Astrocyte of the cerebellum (primary cell): ENCODE measurements around the gene HS3ST2.

ENCODE experiments used
- DNase-seq: peaks from one replicate; pipeline ENCODE4 v3.0.0-alpha.2; 2011; ENCODE audit warnings: low read depth
- H3K4me3 ChIP-seq: 2 replicates; pipeline ENCODE4 v1.5.1; 2011; ENCODE audit warnings: mild to moderate bottlenecking, low read depth, low read length, moderate library complexity
- CTCF ChIP-seq: IDR thresholded peaks from 2 replicates; pipeline ENCODE4 v1.5.1; 2012; ENCODE audit warnings: low read length, low read depth, moderate library complexity, mild to moderate bottlenecking; ENCODE audit errors: missing control alignments
- in situ Hi-C: cut with HindIII; loops from 2 replicates; pipeline ENCODE4 v1.10.0; 2017; ENCODE audit warnings: low sequenced_read_pairs

The HS3ST2 gene

GRCh38 chr16:22805326-22805725 lies 8.6 kb upstream of the HS3ST2 start:
- H3K4me3 ChIP-seq: no peak overlapping the region
- in situ Hi-C loops: no loop called here
- no peak for DNase-seq
- TF ChIP-seq CTCF: no peak

- no peak for DNase-seq
- no peak for TF ChIP-seq CTCF
- no peak overlapping the region for H3K4me3 ChIP-seq
- in situ Hi-C loops: no loop called here
Observed at GRCh38 chr16:22806811-22807210, 7.2 kb upstream of the HS3ST2 start.

- in situ Hi-C loops: no loop called here
- H3K4me3 ChIP-seq: no peak overlapping the region
- TF ChIP-seq CTCF: no peak
- no peak for DNase-seq
Observed at GRCh38 chr16:22810226-22810625, 3.7 kb upstream of the HS3ST2 start.

GRCh38 chr16:22813223-22813947 lies 577 bp upstream of the HS3ST2 start:
- no peak overlapping the region for H3K4me3 ChIP-seq
- in situ Hi-C loops: no loop called here
- DNase-seq: no peak
- TF ChIP-seq CTCF: peak; percentile 63

GRCh38 chr16:22814711-22815105 lies 746 bp downstream of the HS3ST2 start:
- TF ChIP-seq CTCF: no peak
- in situ Hi-C loops: no loop called here
- no peak overlapping the region for H3K4me3 ChIP-seq
- DNase-seq: no peak

GRCh38 chr16:22815863-22816262 lies 1.9 kb downstream of the HS3ST2 start:
- no peak for TF ChIP-seq CTCF
- in situ Hi-C loops: no loop called here
- no peak overlapping the region for H3K4me3 ChIP-seq
- no peak for DNase-seq
